Jurkat, Clone E6-1 (cell line): Measurements from ENCODE around the gene ADH1B. TPM values are rescaled to one million over a fixed set of nuclear protein-coding genes. Genes with fewer than 3 reads are reported as not detected.
A peak's percentile ranks its signal among the peaks of the same experiment; 100 is the strongest.
"Not testable (repeated sequence)": the region's sequence is repeated elsewhere in the genome, so short reads cannot be mapped to it uniquely, and the experiment has no call there.

Experiments used
- DNase-seq: peaks from one replicate; pipeline ENCODE4 v3.0.0-alpha.2; 2011; ENCODE audit warnings: low read depth, low spot score
- H3K4me3 ChIP-seq: 2 replicates; pipeline ENCODE4 v1.5.1; 2011; ENCODE audit warnings: mild to moderate bottlenecking, low read length, control low read depth, moderate library complexity
- polyA plus RNA-seq: library from polyadenylated mRNA; unstranded; fragments of >200 nt; gene quantifications from one replicate; pipeline ENCODE4 v1.2.1, GENCODE V29; 2012; ENCODE audit warnings: missing spikeins; ENCODE audit not compliant: insufficient read length, insufficient read depth

ADH1B gene
- not detected for polyA plus RNA-seq

DNA sequence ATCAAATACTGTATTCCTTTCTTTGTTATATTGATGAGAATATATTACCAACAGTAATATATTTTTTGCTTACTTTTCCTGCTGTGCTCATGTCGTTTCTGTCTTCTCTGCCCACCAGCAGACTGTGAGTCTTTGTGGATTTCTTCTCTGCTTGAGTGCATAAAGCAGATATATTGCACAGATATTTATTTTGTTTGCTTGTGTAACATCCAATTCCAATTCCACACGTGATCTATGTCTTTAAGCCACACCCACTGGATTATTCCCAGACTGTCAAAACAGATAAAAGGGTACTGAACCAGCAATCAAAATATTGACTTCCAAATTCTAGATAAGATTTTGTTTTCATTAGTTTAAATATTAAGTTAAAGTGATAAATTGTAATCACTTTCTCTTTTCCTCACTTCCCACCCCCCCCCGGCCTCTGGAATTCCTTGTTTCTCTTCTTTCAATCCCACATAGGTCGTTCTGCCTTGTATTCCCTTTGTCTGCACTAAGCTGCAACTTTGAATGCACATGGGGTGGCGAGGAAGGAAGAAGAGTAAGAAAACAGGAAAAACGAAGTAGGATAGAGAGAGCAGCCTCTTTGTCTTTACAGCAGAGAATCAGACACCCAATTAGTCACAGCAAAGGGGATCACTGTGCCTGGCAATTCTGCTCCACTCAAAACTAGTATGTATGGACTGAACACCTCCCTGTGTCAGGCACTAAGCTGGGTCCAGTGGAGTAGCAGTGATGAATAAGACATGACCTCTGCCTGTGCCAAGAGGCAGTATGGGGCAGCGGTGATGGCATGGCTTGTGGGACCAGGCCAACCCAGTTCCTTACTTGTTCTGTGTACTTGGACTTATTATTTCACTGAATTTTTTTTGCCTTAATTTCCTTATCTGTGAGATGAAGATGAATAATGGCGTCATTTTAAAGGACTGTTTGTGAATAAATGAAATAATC lies at the start of gene ADH1B:
Gene ADH1B, minus strand, starts transcription at position 161 of the 951 bp plus-strand sequence. Its CDS starts 70 bp downstream, at position 91.
- no peak for DNase-seq
- no peak within 1 kb of the TSS for H3K4me3 ChIP-seq

DNA sequence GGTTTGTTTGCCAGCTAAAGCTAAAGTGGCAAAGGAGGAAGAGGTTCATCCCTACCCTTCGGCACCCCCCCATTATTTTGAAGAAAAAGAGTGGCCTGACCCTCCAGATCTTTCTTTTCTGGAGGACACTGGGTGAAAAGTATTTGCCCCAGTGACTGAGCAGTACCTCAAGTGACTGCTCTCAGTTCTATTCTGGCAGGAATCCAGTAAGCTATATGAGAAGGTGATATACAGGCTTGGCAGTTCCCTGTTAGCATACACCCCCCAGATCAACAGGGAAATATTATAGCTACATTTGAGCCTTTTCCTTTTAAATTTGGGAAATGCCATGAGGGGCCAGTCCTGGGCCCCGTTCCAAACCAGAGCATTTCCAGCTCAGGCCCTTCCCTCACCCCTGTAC lies 46.6 kb upstream of the ADH1B start:
- DNase-seq, H3K4me3 ChIP-seq: not testable (repeated sequence)

DNA sequence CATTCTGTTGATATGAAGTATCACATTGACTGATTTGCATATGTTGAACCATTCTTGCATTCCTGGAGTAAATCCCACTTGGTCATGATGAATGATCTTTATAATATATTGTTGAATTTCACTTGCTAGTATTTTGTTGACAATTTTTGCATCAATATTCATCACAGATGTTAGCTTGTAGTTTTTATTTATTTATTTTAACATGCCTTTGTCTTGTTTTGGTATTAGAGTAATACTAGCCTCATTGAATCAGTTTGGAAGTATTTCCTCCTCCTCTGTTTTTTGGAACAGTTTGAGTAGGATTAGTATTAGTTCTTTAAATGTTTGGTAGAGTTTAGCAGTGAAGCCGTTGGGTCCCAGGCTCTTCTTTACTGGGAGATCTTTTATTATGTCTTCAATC lies 45.3 kb upstream of the ADH1B start:
- no peak overlapping the region for H3K4me3 ChIP-seq
- DNase-seq = no peak

DNA sequence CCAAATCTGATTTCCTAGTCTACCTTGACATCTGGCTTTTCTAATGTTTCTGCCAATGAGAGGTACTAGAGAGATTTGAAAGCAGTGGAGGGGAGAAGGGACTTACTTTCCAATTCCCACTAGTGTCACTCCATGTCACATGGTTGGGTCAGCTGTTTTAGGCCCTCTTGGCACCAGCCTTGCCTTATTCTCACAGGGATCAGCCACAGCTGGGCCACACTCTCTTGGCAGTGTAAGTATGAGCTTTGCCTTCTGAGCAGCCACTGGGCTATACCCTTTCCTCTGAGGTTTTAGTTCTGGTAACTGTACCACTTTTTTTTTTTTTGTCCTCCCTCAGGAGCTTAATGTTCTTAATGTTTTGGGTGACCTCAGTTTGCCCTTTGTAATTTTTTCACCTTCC lies 41.6 kb upstream of the ADH1B start:
- no peak overlapping the region for H3K4me3 ChIP-seq

DNA sequence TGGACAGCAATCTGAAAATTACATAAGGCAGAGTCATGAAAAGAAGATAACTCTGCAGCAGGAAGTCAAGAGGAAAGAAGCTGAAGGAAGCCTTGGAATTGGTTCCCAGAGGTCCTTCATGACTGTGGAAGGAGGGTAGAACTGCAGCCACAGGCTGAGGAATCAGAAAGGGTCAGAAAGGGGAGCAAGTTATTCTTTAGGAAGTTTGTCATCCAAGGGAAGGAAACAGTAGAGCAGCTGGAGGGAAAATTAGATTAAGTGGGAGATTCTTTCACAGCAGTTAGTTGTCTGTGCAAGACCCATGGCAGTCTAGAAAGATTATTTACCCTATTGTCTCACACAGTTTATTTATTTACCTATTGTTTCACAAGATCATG lies 40.7 kb upstream of the ADH1B start:
- H3K4me3 ChIP-seq = no peak overlapping the region
- DNase-seq = no peak

More for the DNA sequence above, 41.6 kb upstream of the ADH1B start:
- DNase-seq = no peak

DNA sequence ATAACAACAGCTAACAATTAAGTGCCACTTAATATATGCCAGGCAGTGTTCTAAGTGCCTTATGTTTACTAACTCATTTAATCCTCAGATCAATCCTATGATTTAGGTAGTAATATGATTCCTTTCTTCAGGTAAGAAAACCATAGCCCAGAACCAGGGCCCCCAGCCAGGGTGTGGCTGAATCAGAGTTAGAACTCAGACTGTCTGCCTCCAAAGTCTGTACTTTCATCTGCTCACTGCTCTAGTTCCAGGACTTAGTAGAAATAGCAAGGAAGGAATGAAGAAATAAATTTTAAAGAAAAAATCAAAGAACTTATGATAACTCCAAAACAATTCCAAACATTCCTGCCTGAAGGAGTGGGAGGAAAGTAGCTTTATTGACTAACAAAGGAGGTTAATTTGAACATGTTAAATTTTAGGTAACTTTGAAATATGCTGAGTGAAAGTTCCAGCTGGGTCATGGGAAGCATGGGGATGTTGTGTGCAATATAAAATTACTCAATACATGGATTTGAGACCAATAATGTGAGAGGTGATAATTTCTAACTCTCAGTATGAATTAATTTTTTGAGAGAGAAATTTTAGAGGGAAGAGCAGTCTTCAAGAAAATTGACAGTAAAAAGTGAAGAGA lies 40.2 kb upstream of the ADH1B start:
- DNase-seq = no peak
- no peak overlapping the region for H3K4me3 ChIP-seq

DNA sequence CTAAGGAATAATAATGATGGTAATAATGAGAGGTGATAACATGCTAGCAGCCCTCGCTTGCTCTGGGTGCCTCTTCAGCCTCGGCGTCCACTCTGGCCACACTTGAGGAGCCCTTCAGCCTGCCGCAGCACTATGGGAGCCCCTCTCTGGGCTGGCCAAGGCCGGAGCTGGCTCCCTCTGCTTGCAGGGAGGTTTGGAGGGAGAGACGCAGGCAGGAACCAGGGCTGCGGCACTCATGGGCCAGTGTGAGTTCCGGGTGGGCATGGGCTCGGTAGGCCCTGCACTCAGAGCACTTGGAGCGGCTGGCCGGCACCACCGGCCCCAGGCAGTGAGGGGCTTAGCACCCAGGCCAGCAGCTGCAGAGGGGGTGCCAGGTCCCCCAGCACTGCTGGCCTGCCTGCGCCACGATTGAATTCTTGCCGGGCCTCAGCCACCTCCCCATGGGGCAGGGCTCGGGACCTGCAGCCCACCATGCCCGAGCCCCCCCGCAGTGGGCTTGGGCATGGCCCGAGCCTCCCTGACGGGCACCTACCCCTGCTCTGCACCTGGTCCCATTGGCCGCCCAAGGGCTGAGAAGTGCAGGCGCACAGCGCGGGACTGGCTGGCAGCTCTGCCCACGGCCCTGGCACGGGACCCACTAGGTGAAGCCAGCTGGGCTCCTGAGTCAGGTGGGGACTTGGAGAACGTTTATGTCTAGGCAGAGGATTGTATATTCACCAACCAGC lies 38.4 kb upstream of the ADH1B start:
- no peak for DNase-seq
- no peak overlapping the region for H3K4me3 ChIP-seq

DNA sequence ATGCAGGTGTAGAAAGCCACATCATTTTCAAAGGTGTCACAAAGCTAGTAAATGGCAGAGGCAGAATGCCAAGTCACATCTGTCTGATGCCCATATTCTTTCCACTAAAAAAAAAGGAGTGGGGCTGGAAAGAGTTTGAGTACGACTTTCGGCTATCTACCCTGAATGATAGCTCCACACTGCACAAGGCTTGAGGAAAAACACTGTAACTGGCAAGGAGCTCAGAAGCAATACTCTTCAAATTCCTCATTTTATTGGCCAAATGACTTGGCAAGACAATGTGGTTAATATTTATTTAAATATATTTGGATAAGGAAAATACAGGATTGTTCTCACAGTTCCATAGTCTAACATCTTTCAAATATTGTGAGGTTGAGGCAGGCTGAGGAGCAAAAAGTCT lies 36.7 kb upstream of the ADH1B start:
- no peak overlapping the region for H3K4me3 ChIP-seq
- no peak for DNase-seq

DNA sequence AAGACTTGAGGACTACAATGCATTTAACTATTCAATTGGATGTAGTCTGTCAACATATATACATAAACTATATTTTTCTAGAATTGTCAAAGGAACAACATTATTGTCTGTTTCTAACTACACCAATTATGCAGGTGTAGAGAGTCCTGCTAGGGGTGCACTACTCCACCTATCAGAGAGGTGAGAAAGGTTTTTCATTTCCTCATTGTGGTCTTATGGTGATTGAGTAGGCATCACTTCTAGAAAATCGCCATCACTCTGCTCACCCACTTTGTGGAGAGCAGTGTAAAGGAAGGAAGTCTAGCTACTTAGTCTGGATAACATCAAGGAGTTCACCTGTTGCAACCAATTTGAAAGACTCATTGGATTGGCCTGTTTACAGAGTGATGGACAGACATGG lies 35.8 kb upstream of the ADH1B start:
- DNase-seq = no peak

DNA sequence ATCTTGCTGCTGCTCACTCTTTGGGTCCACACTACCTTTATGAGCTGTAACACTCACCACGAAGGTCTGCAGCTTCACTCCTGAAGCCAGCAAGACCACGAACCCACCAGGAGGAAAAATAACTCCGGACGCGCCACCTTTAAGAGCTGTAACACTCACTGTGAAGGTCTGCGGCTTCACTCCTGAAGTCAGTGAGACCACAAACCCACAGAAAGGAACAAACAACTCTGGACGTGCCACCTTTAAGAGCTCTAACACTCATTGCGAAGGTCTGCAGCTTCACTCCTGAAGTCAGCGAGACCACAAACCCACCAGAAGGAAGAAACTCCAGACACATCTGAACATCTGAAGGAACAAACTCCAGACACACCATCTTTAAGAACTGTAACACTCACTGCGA lies 34.9 kb upstream of the ADH1B start:
- DNase-seq = peak; percentile 65
- H3K4me3 ChIP-seq = not testable (repeated sequence)

More for the DNA sequence above, 35.8 kb upstream of the ADH1B start:
- H3K4me3 ChIP-seq = no peak overlapping the region

DNA sequence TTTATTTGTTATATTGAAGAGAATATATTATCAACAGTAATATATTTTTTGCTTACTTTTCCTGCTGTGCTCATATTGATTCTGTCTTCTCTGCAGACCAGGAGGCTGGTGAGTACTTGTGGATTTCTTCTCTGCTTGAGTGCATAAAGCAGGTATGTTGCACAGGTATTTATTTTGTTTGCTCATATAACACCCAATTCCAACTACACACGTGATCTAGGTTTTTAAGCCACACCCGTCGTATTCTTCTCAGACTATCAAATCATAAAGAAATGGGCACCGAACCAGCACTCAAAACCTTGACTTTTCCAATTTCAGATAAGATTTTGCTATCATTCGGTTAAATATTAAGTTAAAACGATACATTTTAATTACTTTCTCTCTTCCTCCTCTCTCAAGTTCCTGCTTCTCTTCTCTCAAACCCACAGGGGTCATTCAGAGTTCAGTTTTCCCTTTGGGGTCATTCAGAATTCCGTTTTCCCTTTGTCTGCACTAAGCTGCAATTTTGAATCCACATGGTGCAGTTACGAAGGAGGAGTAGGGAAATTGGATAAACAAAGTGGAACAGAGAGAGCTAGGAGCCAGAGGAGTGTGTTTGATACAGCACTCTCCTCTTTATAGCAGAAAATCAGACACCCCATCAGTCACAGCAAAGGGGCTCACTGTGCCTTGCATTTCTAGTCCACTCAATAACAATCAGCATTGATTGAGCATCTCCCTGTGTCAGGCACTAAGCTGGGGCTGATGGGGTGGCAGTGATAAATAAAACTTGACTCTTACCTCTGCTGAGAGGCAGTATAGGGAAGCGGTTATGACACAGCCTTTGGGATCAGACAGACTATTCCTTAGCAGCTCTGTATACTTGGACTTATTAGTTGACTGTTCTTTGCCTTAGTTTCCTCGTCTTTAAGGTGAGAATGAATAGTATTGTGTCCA lies 31.7 kb upstream of the ADH1B start, which contains the start of gene ADH1C:
Gene ADH1C, minus strand, starts transcription at position 145 of the 936 bp plus-strand sequence. Its CDS starts 71 bp downstream, at position 74.
- no peak for DNase-seq
- no peak within 1 kb of the TSS for H3K4me3 ChIP-seq

DNA sequence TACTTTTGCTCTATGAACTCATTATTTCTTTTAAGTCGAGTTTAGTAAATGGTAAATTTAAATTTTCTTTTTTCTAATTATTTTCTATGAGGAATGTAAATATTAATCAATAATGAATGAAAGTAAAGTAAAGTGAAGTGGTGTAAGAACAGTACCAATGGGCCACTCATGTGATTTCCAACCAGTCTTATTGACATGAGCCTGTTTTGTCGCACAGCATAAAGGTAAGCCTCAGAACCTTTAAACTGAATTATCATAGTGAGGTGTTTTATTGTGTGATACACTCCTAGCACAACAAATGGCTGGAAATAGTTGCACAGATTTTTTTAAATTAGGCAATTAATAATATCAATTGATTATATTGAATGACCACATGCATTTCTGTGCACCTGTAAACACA lies 30.3 kb upstream of the ADH1B start:
- no peak for DNase-seq
- H3K4me3 ChIP-seq = no peak overlapping the region

DNA sequence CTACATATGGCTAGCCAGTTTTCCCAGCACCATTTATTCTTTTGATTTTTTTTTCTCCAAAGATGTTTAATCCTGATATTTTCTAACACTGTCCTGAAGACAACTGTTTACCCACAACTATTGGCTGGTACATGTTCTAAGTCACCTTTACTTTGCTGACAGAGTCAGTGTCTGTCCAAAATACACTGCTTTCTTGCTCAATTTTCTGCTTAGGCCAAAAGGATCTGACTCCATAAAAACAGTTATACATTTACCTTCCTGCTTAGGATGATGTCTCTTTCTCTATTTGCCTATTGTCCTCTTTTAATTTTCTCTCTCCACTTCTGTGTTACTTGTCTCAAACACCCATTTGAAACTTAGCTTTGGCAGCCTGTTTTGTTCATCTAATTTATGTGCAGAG lies 28.1 kb upstream of the ADH1B start:
- DNase-seq = no peak
- no peak overlapping the region for H3K4me3 ChIP-seq

DNA sequence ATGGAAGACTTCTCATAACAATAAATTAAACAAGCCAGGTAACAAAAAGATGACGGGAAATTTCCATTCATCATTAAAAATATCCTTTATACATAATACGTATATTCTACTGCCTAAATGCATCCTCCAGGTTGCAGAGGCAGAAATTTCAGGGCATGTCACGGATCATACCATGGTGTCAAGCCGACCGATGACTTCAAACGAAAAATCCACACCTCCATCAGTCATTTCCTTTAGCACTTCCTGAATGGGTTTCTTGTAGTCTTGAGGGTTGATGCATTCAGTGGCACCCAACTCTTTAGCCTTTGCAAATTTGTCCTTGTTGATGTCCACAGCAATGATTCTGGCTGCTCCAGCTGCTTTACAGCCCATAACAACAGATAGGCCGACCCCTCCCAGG lies 21.4 kb upstream of the ADH1B start:
- not testable (repeated sequence) for H3K4me3 ChIP-seq, DNase-seq

DNA sequence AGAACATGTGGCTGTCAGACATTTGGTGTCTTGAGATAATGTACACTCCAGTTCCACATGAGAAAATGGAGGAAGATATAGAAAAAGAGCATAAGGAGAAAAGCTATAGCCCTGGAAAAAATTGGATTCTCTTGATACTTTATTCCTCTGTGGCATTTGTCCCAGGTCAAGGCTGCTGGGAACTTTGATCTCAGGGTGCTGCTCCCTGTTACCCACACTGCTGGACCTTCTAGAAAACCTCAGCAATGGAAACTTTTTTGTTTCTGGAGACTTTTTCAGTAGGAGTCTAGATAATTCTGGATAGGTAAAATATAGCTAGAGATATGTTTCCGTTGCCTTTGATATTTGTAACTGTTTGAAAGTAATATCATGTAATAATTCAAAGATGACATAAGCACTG lies 20.2 kb upstream of the ADH1B start:
- no peak overlapping the region for H3K4me3 ChIP-seq
- no peak for DNase-seq

DNA sequence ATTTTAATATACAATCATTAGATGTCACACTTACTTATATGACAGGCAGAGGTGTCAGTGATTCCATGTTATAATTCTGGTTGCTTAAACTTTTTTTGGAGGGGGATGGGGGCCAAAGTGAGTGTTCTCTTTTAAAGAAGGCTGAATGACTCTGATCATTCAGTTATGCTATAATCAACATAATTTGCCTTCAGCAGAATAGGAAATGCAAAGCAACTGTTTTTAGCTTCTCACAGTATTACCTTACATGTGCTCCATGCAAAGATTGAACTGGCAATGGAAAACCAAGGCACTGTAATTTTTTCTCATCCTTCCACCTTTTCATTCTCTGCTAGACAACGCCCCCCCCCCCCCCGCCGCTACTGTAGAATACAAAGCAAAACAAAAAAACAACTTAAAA lies 18.0 kb upstream of the ADH1B start:
- no peak for DNase-seq

DNA sequence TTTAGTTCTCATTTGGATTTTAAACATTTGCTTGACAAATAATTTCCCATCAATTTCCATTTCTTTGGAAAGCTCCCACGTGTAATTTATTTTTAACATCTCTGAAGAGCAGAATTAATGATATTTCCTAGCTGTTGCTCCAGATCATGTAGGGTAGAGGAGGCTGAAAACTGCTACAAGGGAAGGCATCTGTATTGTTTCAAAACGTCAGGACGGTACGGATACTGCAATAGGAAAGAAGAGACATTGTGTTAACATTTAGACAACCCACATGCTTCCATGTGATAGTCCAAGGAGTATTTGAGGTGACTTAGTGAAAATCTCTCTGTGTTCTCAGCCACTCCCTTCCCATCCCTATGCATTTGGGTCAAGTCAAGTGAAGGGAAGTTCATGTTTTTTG lies 15.4 kb upstream of the ADH1B start:
- no peak overlapping the region for H3K4me3 ChIP-seq
- DNase-seq = no peak

More for the DNA sequence above, 18.0 kb upstream of the ADH1B start:
- no peak overlapping the region for H3K4me3 ChIP-seq

DNA sequence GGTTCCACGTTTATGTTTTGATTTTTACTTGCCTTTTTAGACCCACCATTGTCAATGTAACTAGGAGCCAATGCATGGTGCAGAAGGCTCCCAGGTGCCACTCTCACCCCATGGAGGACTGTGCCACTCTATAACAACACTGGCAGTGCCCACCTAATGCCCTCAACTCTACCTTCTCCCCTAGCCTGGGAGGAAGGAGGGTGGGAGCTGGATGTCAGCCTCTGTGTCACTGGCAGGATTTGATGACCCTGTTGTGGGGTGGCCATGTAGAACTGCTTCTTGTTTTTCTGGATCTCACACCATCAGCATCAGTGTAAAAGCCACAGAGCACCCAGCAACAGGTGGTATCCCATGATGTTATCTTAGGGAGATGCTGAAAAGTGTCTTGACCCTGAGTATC lies 13.7 kb upstream of the ADH1B start:
- no peak for DNase-seq
- H3K4me3 ChIP-seq = no peak overlapping the region

DNA sequence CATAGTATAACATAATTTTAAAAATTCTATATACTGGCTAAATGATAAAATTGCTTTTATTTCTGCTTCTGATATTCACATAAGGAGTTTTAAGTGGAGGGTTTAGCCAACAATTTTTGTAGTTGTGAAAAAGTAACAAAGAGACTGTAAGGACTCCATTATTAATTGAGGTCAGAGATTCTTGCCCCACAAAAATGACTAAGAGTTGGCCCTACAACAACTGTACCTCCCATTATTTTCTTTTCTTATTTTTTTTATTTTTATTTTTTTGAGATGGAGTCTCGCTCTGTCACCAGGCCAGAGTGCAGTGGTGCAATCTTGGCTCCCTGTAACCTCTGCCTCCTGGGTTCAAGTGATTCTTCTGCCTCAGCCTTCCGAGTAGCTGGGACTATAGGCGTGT lies 9.4 kb upstream of the ADH1B start:
- no peak for DNase-seq
- H3K4me3 ChIP-seq = no peak overlapping the region
